NCI-H460 (cell line): ENCODE results near the gene RUNX2. TPM values are rescaled to one million over a fixed set of nuclear protein-coding genes. Genes with fewer than 3 reads are reported as not detected.

Experiments
- DNase-seq: peaks from one replicate; pipeline ENCODE4 v3.0.0-alpha.2; 2016; ENCODE audit warnings: low read depth; ENCODE audit errors: extremely low read depth
- total RNA-seq: library from RNA; depleted of rRNA; stranded (reverse); fragments of >200 nt; shearing (Covaris generic); gene quantifications from 2 replicates; pipeline ENCODE4 v1.2.3, GENCODE V29; 2014

The RUNX2 gene
- total RNA-seq, 1 experiment from 2014 or later = 0.10 TPM

DNA sequence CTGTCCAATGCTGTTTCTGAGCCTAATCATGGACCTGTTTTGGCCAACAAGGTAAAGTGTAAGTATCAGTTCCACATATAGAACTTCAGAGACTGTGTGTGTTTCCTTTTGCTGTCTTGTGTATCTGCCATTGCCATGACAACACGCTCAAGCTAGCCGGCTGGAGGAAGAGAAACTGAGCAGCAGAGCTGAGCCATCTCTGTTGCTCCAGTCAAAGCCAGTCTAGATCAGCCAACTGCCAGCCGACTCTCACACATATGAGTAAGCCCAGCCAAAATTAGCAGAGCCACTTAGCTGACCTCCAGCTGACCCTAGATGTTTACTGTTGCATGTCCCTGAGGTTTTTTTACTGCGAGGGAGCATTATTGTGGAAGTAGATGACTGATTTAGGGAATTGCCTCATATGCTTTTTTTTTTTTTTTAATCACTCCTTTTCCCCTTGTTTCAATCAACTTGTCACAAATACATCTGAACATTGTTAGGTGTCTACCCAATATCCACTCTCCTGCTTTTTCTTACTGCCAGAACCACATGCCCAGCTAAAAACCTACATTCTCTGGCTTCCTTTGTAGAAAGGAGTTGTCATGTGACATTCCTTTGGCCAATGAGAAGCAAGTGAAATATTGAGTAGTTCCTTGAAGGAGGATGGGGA lies 353.9 kb downstream of the RUNX2 start:
- no peak for DNase-seq

DNA sequence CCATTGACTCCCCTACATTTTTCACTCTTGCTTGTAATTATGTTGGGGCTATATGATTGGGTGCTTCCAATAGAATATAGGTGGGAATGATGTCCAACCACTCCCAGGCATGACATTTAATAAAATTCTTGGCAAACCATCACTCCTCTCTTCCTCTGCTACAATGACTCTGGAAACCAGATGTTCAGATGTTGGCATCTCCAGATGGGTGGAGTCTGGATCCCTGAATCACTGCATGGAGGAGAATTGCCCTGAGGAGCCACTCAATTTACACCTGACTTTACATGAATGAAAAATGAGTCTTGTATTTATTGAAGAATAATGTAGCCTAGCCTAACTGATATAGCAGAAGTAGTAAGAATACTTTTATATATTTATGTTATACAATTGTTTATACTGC lies 356.3 kb downstream of the RUNX2 start:
- DNase-seq = no peak

DNA sequence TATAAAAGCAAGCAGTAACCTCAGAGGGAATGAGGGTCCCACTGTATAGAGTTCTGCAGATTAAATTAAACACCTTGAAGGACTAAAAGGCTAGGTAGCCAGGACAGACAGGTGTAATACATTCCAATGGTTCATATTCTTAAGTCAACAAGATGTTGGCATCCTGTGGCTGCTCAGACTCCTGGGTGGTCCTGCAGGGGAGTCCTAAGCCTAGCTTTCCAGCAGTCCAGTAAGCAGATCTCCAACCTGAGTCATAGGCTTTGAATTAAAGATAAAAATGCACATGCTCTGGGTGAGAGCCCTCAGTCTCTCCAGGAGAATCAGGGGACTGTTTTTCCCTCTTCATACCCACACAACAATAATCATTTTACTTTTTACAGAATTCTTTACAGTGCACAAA lies 356.9 kb downstream of the RUNX2 start:
- DNase-seq = no peak

DNA sequence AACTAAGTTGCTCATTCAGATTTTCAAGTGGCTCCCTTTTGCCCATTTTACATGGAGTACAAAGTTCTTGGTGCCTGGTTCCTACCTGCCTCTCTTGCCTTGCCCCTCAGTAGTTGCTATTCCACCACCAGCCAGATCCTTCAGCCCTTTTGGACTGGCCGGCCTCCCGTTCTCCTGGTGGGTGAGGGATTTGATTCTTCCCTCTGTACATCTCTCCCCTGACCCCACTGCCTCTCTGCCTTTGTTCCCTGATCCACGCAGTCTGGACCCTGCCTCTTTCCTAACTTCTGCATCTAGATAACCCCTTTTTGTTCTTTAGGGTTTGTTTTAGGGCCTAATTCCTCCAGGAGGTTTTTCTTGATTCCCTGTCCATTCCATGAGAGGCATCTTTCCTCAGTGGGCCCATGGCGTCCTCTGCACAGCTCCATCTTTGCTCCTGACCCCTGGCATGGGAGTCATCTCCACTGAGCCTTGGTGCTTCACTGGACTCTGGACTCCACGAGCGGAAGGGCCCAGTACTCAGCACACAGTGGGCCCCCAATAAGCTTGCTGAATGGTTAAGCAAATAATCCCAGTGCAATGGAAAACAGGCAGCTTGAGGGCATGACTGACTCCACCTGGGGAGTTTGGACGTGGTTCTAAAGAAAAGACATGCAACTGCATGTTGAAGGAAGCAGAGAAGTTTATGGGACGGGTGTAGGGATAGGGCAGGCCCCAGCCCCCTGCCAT lies 358.9 kb downstream of the RUNX2 start:
- DNase-seq = no peak

DNA sequence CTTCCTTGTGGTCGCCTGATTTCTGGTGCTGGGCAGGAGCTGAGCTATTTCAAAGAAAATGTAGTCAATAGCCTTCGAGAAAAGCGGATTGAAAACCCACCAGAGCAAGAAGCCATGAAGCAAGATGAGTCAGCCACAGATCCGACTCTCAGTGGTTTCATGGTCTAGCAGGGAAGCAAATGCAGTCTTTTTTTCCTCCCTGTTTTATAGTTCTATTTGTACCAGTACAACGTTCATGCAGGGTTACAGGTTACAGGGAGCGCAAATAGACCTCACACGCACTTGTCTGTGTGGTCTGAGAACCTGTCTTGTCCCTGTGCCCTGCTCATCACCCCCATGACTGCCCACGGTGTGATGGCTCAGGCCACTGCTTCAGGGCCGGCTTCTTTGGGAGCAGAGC lies 359.4 kb downstream of the RUNX2 start:
- DNase-seq = no peak

DNA sequence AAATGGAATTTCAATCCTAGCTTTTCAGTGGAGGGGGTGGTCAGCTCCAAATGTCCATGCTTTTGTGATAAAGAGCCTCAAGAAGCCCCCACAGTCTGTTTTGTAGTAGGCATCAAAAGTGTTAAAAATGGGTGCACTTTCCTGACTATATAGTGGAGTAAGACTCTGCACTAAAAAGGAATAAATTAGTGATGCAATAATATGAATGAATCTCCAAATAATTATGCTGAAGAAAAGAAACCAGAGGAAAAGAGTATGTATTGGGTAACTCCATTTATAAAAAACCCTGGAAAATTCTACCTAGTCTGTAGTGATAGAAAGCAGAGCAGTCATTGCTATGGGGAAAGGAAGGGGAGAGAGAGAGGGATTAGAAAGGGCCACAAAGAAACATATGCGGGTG lies 360.1 kb downstream of the RUNX2 start:
- DNase-seq = no peak

DNA sequence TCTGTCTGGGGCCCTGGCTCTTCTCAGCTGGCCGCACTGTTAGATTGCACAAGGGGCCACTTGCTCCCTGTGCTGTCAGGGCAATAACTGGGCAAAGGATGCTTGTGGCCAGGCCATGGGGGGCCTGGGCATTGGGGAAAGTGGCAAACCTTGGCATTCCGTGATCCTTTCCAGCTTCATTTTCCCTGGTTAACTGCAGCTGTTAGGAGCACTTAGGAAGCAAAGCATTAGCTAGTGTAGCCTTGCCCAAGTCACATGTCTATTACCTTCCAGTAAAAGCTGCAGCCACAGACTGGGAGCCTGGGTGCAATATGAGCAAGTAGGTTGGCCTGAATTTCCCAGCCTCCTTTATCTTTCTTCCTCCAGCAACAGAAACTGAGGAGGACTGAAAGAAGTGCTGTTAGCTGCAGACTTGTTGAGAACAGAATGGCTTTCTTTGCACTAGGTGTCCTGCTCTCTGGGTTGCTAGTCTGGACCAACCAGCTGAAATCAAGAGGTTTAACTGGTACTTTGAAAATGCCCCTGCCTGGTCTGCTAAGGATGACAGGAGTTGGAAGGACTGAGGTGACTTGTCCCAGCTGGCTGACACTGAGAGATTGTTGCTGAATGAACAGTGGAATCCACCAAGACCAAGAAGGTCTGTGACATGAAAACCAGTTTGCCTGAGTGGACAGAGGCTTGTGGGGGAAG lies 361.9 kb downstream of the RUNX2 start:
- DNase-seq = no peak

DNA sequence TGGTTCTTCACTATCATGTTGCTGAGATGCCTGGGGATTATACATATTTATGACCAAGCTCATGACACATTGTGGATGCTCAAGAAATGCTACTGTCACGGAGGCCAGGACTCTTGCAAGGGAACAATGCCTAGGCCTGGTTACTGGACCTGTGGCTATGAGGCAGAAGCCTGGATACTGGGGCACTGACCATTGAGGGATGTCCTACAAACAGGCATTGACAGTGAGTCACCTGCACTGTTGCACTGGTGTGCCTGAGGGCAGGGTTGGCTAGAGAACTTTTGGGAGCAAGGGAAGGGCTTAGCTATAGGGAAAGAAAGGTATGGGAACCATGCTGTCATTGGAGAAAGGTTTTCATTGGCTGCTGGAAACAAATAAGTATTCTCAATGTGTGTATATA lies 362.7 kb downstream of the RUNX2 start:
- DNase-seq = no peak

DNA sequence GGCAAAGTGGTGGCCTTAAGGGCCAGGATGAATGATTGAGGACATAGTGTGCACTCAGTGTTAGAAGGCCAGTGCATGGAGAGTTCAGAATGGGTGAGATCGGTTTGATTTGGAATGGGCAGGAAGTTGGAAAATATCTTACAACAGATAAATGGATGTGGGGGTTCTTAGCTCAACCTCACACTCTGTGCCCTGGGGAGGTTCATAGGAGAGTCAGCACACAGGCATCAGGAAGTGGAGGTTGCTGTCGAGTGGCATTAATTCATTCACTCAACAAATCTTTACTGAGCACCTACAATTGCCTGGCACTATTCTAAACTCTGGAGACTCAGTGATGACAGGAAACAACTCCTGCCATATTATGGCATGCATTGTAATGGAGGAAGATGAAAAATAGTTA lies 363.3 kb downstream of the RUNX2 start:
- DNase-seq = no peak

DNA sequence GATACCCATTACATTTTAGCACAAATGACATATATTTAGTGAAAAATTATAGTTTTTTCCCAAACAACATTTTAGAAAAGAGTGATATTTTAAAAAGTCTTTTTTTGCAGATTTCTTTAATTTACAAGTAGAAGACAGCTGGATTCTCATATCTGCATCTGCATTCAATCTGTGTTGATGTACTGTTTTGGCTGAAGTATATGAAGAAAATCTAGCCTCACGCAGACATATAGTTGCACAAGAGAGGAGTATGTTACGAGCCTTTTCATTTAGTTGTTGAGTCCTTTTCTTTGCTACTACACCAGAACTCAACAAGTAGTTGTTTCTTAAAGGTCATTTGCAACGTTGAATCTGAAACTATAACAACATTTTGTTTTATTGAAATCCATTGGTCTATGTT lies 363.9 kb downstream of the RUNX2 start:
- DNase-seq = no peak

DNA sequence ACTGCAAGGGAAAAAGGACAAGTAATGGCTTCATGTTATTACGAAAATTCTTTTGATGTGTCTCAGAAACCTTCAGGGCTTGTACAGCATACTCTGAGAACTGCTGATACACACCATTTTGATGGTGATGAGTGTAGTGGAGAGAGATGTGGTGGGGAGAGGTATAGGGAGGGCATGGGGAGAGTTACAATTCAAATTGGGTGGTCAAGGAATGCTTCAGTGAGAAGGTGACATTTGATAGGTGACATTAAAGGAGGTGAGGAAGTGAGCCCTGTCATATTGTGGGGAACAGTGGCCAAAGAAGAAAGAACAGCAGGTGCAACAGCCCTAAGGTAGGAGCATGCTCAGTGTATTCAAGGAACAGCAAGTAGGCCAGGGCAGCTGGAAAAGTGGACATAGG lies 368.6 kb downstream of the RUNX2 start:
- no peak for DNase-seq

DNA sequence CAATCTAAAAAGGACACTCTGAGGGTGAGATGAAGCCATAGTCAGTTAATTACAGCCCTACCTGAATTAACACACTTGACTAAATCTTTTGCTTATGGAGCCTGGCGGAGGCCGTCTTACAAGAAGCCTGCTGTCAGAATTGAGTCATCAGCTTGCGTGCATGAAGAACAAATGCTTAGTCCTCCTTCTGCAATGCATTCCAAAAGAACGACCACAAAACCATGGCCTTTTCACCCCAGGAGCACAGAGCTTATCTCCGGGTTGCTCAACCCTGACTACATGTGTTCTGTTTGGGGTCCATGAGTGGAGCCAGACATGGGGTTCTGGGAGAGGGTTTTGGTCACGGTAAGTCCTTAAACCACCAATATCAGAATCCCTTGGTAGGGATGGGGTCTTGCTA lies 369.5 kb downstream of the RUNX2 start:
- no peak for DNase-seq

DNA sequence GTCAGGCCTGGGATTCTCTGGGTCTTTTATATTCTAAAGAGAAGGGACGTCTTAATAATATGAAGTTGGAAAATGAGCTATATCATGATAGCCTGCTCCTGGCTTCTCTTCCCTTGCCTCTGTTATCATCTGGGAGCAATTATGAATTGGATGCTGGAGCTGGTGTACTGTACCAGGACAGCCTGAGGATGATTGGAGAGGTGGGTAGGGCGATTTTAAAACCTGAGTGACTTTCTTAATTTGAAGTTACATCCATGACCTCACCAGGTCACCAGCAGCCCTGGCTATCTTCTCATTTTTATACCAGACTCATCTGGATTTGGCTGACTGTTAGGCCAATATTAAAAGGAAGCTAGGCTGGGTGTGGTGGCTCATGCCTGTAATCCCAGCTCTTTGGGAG lies 369.9 kb downstream of the RUNX2 start:
- DNase-seq = no peak

DNA sequence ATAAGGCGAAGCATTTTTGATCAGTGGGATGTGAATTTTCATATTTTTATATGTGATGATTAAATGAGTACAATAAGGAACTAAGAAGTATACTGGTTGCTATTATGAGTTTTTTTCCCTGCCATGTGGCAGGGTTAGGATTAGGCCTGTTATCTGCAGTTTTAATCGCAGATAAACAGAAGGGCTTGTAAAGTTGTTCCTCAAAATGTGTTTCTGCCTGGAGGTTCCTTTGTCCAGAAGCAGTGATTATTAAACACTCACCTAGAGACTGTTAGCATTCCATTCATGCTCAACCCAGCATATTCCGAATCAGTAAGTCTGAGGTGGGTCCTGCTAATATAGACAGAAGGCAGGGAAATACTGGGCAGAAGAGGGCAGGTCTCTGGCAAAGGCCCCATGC lies 371.5 kb downstream of the RUNX2 start:
- DNase-seq = no peak

DNA sequence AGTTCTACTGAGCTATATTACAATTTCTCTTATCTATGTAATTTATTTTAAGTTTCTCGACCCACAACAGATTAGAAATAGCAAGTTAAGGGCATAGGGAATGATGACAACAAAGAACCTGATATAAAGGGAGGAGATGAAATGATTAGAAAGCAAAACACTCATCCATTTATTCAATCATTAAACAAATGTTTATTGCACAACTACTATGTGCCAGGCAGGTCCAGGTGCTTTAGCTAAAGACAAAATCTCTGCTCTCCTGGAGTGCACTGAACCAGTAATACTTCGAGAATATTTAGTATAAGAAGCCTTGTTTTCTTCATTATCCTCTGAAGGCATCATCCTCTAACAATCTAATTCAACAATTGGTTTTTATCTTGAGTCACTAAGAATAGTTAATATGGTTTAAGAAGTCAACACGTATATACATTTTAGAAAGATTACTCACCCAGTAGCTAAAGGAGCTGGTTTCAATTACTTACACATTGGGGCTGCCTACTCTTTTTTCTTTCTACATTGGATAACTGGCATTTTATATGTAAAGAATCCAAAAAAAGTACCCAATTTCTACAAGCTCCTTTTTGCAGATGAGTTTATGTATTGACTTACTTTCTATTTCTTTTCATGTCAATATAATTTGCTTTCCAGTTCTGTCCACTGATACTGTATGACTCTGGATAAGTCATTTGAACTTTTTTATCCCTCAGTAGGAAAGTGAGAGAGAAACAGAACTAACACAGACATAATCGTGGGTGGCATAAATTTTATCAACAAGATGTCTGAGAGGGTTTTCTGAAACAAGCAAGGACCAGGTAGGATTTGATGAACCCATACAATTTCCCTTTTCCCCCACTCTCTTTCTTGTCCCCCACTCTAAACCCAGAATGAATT lies 375.0 kb downstream of the RUNX2 start:
- no peak for DNase-seq

DNA sequence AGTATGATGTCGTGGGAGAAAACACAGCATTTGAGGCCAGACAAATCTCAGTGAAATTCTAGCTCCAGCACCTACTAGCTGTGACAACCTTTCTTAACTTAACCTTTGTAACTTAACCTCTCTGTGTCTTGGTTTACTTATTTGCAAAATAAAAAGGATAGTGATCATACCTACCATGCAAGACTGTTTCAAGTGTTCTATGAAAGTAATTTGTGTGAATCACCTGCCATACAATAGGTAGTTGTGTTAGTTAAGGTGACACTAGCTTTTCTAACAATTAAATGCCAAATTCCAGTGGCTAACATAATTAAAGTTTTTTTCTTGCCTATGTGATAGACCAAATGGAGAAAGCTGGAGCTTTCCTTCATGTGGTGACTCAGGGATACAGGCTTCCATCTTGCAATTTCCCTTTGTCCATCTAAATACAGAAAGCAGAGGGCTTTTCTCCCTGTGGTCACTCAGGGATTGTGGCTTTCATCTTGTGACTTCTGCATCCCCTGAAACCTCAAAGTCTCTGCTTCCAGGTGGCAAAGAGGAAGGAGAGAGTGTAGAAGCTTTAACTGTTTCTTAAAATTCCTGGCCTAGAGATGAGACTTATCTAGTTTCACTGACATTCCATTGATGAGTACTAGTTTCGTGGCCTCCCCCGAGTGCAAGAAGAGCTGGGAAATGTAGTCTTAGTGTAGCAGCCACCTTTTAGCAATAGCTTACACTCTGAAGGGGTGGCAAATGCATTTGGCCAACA lies 376.1 kb downstream of the RUNX2 start:
- no peak for DNase-seq

DNA sequence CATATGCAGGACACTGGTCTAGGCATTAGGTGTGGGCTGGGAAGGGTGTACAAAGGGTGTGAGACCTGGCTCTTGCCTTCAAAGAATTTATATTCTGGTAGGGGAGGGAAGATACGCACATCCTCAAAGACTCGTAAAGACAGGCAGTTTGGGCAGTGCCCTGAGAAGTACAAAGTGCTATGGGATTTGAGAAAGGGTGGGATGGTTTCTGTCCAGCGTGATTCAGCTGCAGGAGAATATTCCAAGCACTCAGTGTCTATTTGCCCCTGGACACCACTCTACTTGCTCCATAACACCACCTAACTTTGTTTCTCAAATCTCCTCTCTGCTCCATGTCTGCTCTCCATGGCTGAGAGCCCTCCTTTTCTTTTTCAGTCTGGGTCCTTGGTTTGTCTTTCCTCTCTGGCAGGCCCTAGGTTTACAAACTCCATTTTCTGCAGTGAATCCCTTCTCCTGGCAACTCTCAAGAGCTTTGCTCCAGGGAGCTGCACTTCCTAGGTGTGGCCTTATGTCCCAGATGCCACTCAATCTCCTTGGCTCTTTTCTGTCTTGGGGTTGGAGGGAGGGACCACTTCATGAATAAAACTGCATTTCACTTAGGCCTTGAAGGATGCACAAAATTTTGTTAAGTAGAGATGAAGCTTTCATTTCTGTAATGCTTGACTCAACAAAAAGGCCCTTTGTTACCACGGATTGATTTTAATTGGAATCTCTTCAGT lies 377.2 kb downstream of the RUNX2 start:
- DNase-seq = no peak

DNA sequence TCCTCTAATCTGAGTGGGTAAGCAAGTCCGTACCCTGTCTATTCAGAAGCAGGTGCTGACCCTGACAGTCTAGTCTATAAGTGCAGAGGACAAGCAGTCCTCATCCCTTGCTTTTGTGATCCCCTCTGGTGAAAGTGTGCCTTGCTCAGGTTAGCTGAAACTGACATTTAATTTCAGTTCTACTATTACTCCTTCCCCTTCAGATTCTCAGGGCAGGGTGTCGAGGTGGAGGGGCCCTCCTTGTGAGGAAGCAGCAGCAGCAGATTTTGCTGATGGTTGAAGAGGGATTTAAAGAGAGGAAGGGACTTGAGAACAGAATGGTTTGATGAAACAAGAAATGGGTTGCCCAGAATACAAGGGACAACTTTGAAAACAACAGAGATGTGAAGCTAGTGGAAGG lies 378.2 kb downstream of the RUNX2 start:
- no peak for DNase-seq

DNA sequence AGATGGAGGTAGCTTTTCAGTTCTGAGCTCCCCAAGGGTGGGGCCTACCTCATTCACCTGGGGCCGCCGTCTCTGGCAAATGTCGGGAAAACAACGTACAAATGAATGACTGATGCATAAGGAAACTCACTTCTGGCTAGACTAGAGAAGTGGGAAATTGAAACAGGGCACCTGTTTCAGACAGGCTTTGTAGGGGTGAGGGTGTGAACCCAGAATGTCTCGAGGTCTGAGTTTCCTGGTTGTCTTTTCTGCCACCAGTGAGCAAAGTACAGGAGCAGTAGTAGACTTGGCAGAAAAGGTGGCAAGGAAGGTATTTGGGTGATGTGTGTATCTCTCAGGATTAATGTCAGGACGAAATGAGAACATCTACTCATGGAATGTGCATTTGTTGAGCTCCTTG lies 379.0 kb downstream of the RUNX2 start:
- no peak for DNase-seq

DNA sequence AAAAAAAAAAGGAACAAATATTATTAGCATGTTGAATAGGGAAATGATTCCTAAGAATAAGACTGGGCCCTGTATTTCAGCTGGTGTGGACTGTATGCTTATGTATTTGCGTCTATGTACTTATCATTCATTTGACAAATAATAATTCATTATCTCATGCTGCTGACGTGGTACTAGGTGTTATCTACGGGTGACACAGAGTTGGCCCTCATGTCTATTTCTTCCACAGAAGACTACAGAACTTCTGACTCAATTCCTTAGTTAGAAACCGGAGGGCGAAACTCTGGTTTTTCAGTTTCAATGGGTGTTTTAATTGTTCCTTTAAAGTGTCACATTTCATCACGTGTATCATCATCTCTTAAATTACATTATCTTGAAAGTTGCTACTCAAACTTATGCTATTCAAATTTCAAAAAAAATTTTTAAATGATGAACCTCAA lies 381.7 kb downstream of the RUNX2 start:
- no peak for DNase-seq
